Stimulated activated naive CD8-positive, alpha-beta T cell treated with anti-CD3 and anti-CD28 coated beads, Interleukin-15, amount 100 ng/mL, for 72 hours (primary cell): ENCODE results near the gene P4HTM.
"Not testable (repeated sequence)": the region's sequence is repeated elsewhere in the genome, so short reads cannot be mapped to it uniquely, and the experiment has no call there.

Experiments used
- ATAC-seq: fragments of 150-1000 bp; cut with Tn5 transposase; 2 replicates; pipeline ENCODE4 v1.10.0; 2021; ENCODE audit warnings: mild to moderate bottlenecking, moderate library complexity
- DNase-seq, 2 donors: peaks; one replicate each; pipeline ENCODE4 v3.0.0; 2021 to 2022
- H3K27ac Mint-ChIP-seq, 2 donors: one replicate each; pipeline ENCODE4 v1.8.0; 2022; ENCODE audit warnings: mild to moderate bottlenecking in 2 of 2, mixed read lengths in 2 of 2, moderate library complexity in 2 of 2
- H3K27me3 Mint-ChIP-seq: one replicate; pipeline ENCODE4 v1.8.0; 2022; ENCODE audit warnings: mixed read lengths
- H3K4me1 Mint-ChIP-seq: one replicate; pipeline ENCODE4 v1.8.0; 2022; ENCODE audit warnings: mild to moderate bottlenecking, mixed read lengths
- H3K4me3 Mint-ChIP-seq, 2 donors: one replicate each; pipeline ENCODE4 v1.8.0; 2022; ENCODE audit warnings: mild to moderate bottlenecking in 2 of 2, mixed read lengths in 2 of 2, moderate library complexity in 1 of 2
- H3K9me3 Mint-ChIP-seq, 2 donors: one replicate each; pipeline ENCODE4 v1.8.0; 2022; ENCODE audit warnings: mixed read lengths in 2 of 2

P4HTM gene

GRCh38 chr3:48997714-48998637 lies 7.9 kb downstream of the P4HTM start:
- Mint-ChIP-seq H3K27me3 (no peaks in the 10 kb centered on the region), H3K27ac (peak overlapping the region in 1 of 2 donors; percentile 69), H3K9me3 (no peaks in the 10 kb centered on the region), H3K4me1 (peaks cover 37% of the 10 kb centered on the region), H3K4me3 (no peak overlapping the region)
- no peak for ATAC-seq
- no peak for DNase-seq

GRCh38 chr3:48999085-48999858 lies 9.2 kb downstream of the P4HTM start:
- no peaks in the 10 kb centered on the region for H3K9me3 Mint-ChIP-seq
- H3K27ac Mint-ChIP-seq: peak overlapping the region in 1 of 2 donors; percentile 36
- no peaks in the 10 kb centered on the region for H3K27me3 Mint-ChIP-seq
- H3K4me3 Mint-ChIP-seq: no peak overlapping the region
- no peak for DNase-seq
- no peak for ATAC-seq
- peaks cover 25% of the 10 kb centered on the region for H3K4me1 Mint-ChIP-seq

DNA sequence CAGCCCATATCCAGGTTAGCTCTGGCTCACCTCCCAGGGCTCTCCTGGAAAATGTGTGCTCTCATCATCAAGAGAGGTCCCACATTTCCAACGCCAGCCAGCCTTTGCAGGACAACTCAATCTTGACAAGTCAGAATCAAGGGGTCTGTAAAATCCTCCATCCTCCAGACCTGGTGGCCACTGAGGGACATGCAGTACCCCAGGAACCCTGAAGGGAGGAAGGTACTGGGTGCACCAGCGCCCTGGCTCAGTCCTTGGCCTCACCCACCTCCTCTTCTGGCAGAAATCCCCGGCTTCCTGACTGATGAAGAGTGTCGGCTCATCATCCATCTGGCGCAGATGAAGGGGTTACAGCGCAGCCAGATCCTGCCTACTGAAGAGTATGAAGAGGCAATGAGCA lies 11.1 kb downstream of the P4HTM start:
- Mint-ChIP-seq H3K27ac (peak overlapping the region in 1 of 2 donors; percentile 64), H3K4me1 (peaks cover 14% of the 10 kb centered on the region), H3K4me3 (no peak overlapping the region), H3K27me3 (no peaks in the 10 kb centered on the region), H3K9me3 (no peaks in the 10 kb centered on the region)
- DNase-seq (no peak), ATAC-seq (no peak)

GRCh38 chr3:49004352-49005302 lies 14.6 kb downstream of the P4HTM start:
- H3K4me3 Mint-ChIP-seq: no peak overlapping the region
- no peak overlapping the region for H3K27ac Mint-ChIP-seq
- DNase-seq (no peak), ATAC-seq (no peak)
- H3K27me3 Mint-ChIP-seq: no peaks in the 10 kb centered on the region
- H3K4me1 Mint-ChIP-seq: peaks cover 32% of the 10 kb centered on the region
- no peaks in the 10 kb centered on the region for H3K9me3 Mint-ChIP-seq

GRCh38 chr3:49005303-49005680 lies 15.3 kb downstream of the P4HTM start:
- Mint-ChIP-seq H3K4me1 (peaks cover 36% of the 10 kb centered on the region), H3K27me3 (no peaks in the 10 kb centered on the region), H3K4me3 (no peak overlapping the region), H3K27ac (no peak overlapping the region), H3K9me3 (no peaks in the 10 kb centered on the region)
- DNase-seq (no peak), ATAC-seq (no peak)

DNA sequence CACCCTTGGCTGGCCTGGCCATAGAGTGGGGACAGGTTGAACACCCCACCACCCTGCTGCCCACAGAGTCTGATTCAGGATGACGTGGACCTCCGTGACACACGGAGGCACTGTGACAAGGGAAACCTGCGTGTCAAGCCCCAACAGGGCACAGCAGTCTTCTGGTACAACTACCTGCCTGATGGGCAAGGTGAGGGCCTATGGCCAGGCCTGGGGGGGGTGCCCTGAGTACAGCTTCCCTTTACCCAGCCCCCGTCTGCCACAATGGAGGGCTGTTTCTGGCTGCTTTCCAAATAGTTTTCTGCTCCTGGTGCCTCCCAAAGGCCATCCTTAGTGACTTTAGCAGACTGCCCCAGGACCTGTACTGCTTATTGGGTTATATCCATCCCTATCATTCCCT lies 16.0 kb downstream of the P4HTM start:
- no peak for DNase-seq
- Mint-ChIP-seq H3K27me3 (no peaks in the 10 kb centered on the region), H3K9me3 (no peaks in the 10 kb centered on the region), H3K4me1 (peaks cover 36% of the 10 kb centered on the region), H3K4me3 (peak overlapping the region; percentile 94 to 99), H3K27ac (no peak overlapping the region)
- no peak for ATAC-seq

GRCh38 chr3:49006408-49007067 lies 16.5 kb downstream of the P4HTM start:
- DNase-seq: no peak

GRCh38 chr3:49007068-49007770 lies 17.2 kb downstream of the P4HTM start, which contains the start of gene WDR6:
Gene WDR6, plus strand, starts transcription at chr3:49007391. Its CDS starts 41 bp downstream, at chr3:49007432.
- Mint-ChIP-seq H3K27ac (peak within 1 kb of the TSS; percentile 99 to 100), H3K9me3 (no peaks in the 10 kb centered on the region), H3K4me1 (peaks cover 37% of the 10 kb centered on the region), H3K4me3 (peak within 1 kb of the TSS; percentile 94 to 99), H3K27me3 (no peaks in the 10 kb centered on the region)
- ATAC-seq (peak; percentile 93), DNase-seq (peak; percentile 98 to 99)

More at GRCh38 chr3:49006408-49007067, 16.5 kb downstream of the P4HTM start:
- no peak for ATAC-seq
- Mint-ChIP-seq H3K27ac (peak overlapping the region; percentile 99 to 100), H3K4me3 (peak overlapping the region; percentile 94 to 99), H3K4me1 (peaks cover 36% of the 10 kb centered on the region), H3K9me3 (no peaks in the 10 kb centered on the region), H3K27me3 (no peaks in the 10 kb centered on the region)

DNA sequence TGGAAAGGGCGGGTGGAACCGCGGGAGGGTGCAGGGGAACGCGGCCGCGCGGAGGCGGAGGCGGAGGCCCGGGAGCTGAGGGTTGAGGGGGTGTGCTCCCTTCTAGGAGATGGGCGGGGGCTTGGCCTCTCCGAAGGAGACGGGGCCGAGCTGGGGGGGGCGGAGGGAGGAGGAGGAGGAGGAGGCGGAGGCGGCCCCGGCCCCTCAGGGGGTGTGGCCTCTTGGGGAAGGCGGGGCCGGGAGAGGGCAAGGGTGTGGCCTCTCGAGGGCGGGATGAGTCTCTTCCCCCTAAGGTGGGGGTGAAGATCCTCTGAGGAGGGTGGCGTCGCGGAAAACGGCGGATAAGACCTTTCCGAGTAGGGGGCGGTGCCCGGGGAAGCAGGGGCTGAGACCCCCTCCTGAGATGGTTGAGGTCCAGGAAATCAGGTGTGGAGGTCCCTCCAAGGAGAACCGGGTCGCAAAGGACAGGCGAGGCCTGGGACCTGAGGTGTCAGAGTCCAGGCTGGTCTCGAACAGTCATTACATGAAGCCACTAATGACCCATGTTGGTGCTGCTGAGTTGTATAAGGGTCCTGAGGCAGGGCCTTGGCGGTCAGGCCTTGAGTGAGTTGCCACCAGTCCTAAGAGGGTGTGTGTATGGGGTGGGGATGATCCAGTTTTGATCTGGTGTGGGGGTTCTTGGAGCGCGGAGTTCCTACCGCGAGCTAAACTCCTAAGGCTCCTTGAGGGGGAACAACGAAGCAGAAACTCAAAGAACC lies 17.9 kb downstream of the P4HTM start:
- peak; percentile 80 to 88 for DNase-seq
- H3K4me1 Mint-ChIP-seq: peaks cover 44% of the 10 kb centered on the region
- H3K27me3 Mint-ChIP-seq: no peaks in the 10 kb centered on the region
- H3K9me3 Mint-ChIP-seq: no peaks in the 10 kb centered on the region
- ATAC-seq: peak; percentile 66
- peak overlapping the region; percentile 94 to 99 for H3K4me3 Mint-ChIP-seq
- H3K27ac Mint-ChIP-seq: peak overlapping the region; percentile 99 to 100

DNA sequence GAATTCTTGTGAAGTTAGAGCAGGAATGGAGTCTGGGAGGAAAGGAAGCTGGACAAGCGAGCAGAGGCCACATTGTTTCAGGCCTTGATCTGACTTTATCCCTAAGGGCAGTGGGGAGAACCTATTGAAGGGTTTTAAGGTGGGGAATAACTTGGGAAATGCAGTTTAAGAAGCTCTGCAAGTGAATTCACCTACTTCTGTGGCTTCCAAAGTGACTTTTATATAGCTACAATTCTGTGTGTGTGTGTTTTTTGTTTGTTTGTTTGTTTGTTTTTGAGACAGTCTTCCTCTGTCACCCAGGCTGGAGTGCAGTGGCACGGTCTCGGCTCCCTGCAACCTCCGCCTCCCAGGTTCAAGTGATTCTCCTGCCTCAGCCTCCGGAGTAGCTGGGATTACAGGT lies 18.6 kb downstream of the P4HTM start:
- Mint-ChIP-seq H3K27ac (peak overlapping the region in 1 of 2 donors; percentile 100), H3K4me1 (peaks cover 51% of the 10 kb centered on the region), H3K4me3 (peak overlapping the region; percentile 94 to 99)
- not testable (repeated sequence) for DNase-seq, ATAC-seq, H3K9me3 Mint-ChIP-seq, H3K27me3 Mint-ChIP-seq

- no peaks in the 10 kb centered on the region for H3K27me3 Mint-ChIP-seq
- H3K4me3 Mint-ChIP-seq: peak overlapping the region; percentile 3 to 20
- H3K27ac Mint-ChIP-seq: peak overlapping the region in 1 of 2 donors; percentile 74
- H3K9me3 Mint-ChIP-seq: no peaks in the 10 kb centered on the region
- ATAC-seq: no peak
- H3K4me1 Mint-ChIP-seq: peaks cover 55% of the 10 kb centered on the region
- DNase-seq: no peak
Observed at GRCh38 chr3:49009396-49009795, 19.4 kb downstream of the P4HTM start.

GRCh38 chr3:49012441-49013017 lies 22.5 kb downstream of the P4HTM start:
- Mint-ChIP-seq H3K27me3 (no peaks in the 10 kb centered on the region), H3K4me3 (no peak overlapping the region), H3K27ac (peak overlapping the region in 1 of 2 donors; percentile 71), H3K4me1 (peaks cover 59% of the 10 kb centered on the region), H3K9me3 (no peaks in the 10 kb centered on the region)
- ATAC-seq (no peak), DNase-seq (no peak)

GRCh38 chr3:49013113-49013737 lies 23.2 kb downstream of the P4HTM start:
- Mint-ChIP-seq H3K9me3 (no peaks in the 10 kb centered on the region), H3K4me1 (peaks cover 56% of the 10 kb centered on the region), H3K27me3 (no peaks in the 10 kb centered on the region), H3K4me3 (no peak overlapping the region), H3K27ac (peak overlapping the region in 1 of 2 donors; percentile 80)
- DNase-seq (no peak), ATAC-seq (no peak)
